Endothelial cell of umbilical vein (primary cell): ENCODE measurements around the gene HINFP. TPM values are rescaled to one million over a fixed set of nuclear protein-coding genes. Genes with fewer than 3 reads are reported as not detected.
"Not testable (repeated sequence)": the region's sequence is repeated elsewhere in the genome, so short reads cannot be mapped to it uniquely, and the experiment has no call there.

Experiments used
- BruUV-seq: library from RNA; stranded (reverse); fragments of 400-500 nt; replicated peaks from 2 replicates; lab custom pipeline; 2021; lab: Mats Ljungman, UMichigan
- CTCF ChIA-PET: fragments of 300-600, 350-600 bp; sonication (Branson Sonifier 250); formaldehyde crosslinking; loops from one replicate; lab custom pipeline; 2021; ENCODE audit warnings: antibody characterized with exemption, inconsistent platforms; lab: Charles Lee
- POLR2A ChIA-PET: fragments of 300-600, 350-600 bp; sonication (Branson Sonifier 250); formaldehyde crosslinking; loops from one replicate; lab custom pipeline; 2021; ENCODE audit warnings: antibody characterized with exemption, inconsistent platforms; lab: Charles Lee
- DNase-seq: peaks from one replicate; pipeline ENCODE4 v3.0.0-alpha.2; 2011; ENCODE audit warnings: low read depth, low spot score
- FAIRE-seq: peaks from 2 replicates; lab custom pipeline; 2011; peaks lifted over from hg19 to GRCh38; lab: Jason Lieb, UNC
- H2AFZ ChIP-seq: 2 replicates; pipeline ENCODE4 v1.6.0; 2012; ENCODE audit warnings: low read depth, low read length, control low read depth, inconsistent platforms
- H3K27ac ChIP-seq: 2 replicates; pipeline ENCODE4 v1.5.1; 2011; ENCODE audit warnings: low read depth, mild to moderate bottlenecking, control low read depth, low read length, moderate library complexity; ENCODE audit not compliant: insufficient read depth
- H3K27me3 ChIP-seq, 2 experiments: 2 replicates each; pipeline versions ENCODE4 v1.6.0 to v1.6.1; 2011; ENCODE audit warnings: low read length in 2 of 2, mixed read lengths in 1 of 2; ENCODE audit not compliant: control insufficient read depth in 2 of 2, insufficient read depth in 2 of 2
- H3K36me3 ChIP-seq, 2 experiments: 2 replicates in 1 of 2; 3 replicates in 1 of 2; pipeline ENCODE4 v1.5.1; 2011; ENCODE audit warnings: low read length in 2 of 2, mild to moderate bottlenecking in 1 of 2, moderate library complexity in 1 of 2; ENCODE audit not compliant: control insufficient read depth in 2 of 2, insufficient read depth in 2 of 2; ENCODE audit errors: extremely low read depth in 1 of 2
- H3K4me1 ChIP-seq: 3 replicates; pipeline ENCODE4 v1.5.1; 2011; ENCODE audit warnings: mild to moderate bottlenecking, low read length; ENCODE audit not compliant: control insufficient read depth, insufficient read depth; ENCODE audit errors: extremely low read depth
- H3K4me2 ChIP-seq: 2 replicates; pipeline ENCODE4 v1.6.1; 2011; ENCODE audit warnings: low read length, control low read depth, mixed read lengths; ENCODE audit not compliant: insufficient read depth
- H3K4me3 ChIP-seq, 3 experiments: fragments of 200-600 bp in 1 of 3; sonication (generic), shearing (Covaris generic) in 1 of 3; replicated peaks in 1 of 3; 2 replicates each; pipeline ENCODE4 v1.5.1; 2011 to 2016; ENCODE audit warnings: control low read depth in 3 of 3, low read length in 3 of 3, mild to moderate bottlenecking in 2 of 3, inconsistent platforms in 1 of 3, low read depth in 1 of 3, moderate library complexity in 1 of 3; ENCODE audit not compliant: insufficient read depth in 1 of 3
- H3K79me2 ChIP-seq: 2 replicates; pipeline ENCODE4 v1.6.0; 2012; ENCODE audit warnings: low read length, inconsistent platforms; ENCODE audit not compliant: control insufficient read depth, insufficient read depth
- H3K9ac ChIP-seq: replicated peaks from 2 replicates; pipeline ENCODE3; 2011; ENCODE audit warnings: low read length, control low read depth; ENCODE audit not compliant: insufficient read depth; ENCODE audit errors: extremely low read depth
- H3K9me1 ChIP-seq: replicated peaks from 3 replicates; pipeline ENCODE4 v1.6.0; 2011; ENCODE audit warnings: mild to moderate bottlenecking, low read length; ENCODE audit not compliant: control insufficient read depth, insufficient read depth; ENCODE audit errors: extremely low read depth
- H3K9me3 ChIP-seq: replicated peaks from 2 replicates; pipeline ENCODE4 v1.5.1; 2012; ENCODE audit warnings: low read length, inconsistent platforms; ENCODE audit not compliant: control insufficient read depth, insufficient read depth
- H4K20me1 ChIP-seq: replicated peaks from 2 replicates; pipeline ENCODE3; 2011; ENCODE audit warnings: mild to moderate bottlenecking, low read length; ENCODE audit not compliant: control insufficient read depth, insufficient read depth; ENCODE audit errors: extremely low read depth
- EZH2 ChIP-seq: IDR thresholded peaks from 2 replicates; pipeline ENCODE4 v1.6.1; 2012; ENCODE audit warnings: borderline replicate concordance, low read depth, mild to moderate bottlenecking, moderate library complexity, low read length, inconsistent platforms; ENCODE audit not compliant: severe bottlenecking
- FOS ChIP-seq: IDR thresholded peaks from 2 replicates; pipeline ENCODE4 v1.6.1; 2011; ENCODE audit warnings: mild to moderate bottlenecking, low read length, moderate library complexity, borderline replicate concordance; ENCODE audit not compliant: insufficient read depth
- JUN ChIP-seq: IDR thresholded peaks from 2 replicates; pipeline ENCODE4 v1.6.1; 2011; ENCODE audit warnings: borderline replicate concordance, low read depth; ENCODE audit not compliant: insufficient read length, insufficient read depth
- MYC ChIP-seq: IDR thresholded peaks from one replicate; pipeline ENCODE4 v1.6.1; 2011; ENCODE audit warnings: mild to moderate bottlenecking, low read depth, low read length
- POLR2A ChIP-seq: IDR thresholded peaks from 2 replicates; pipeline ENCODE4 v1.6.1; 2012; ENCODE audit warnings: low read depth, mild to moderate bottlenecking, control low read depth, low read length
- dilution Hi-C: fragments of 300-500 bp; cut with MboI; formaldehyde crosslinking; loops from one replicate; pipeline ENCODE4 v1.15.0; 2019; ENCODE audit warnings: low sequenced_read_pairs; ENCODE audit not compliant: extremely low pct_ligation_motif_present
- intact Hi-C: fragments of 100-400 bp; cut with micrococcal nuclease; formaldehyde crosslinking; loops from one replicate; pipeline ENCODE4 v1.10.0; 2022
- polyA plus RNA-seq, 4 experiments: library from polyadenylated mRNA; depleted of rRNA in 3 of 4; stranded (reverse) in 3 of 4; unstranded in 1 of 4; fragments of >200 nt; gene quantifications; 2 replicates each; pipeline versions ENCODE4 v1.2.1 to v1.2.3, GENCODE V29; 2011 to 2012; ENCODE audit warnings: missing spikeins in 1 of 4
- total RNA-seq: library from RNA; stranded (reverse); gene quantifications from 2 replicates; pipeline ENCODE4 v1.2.3, GENCODE V29; 2021

HINFP gene
- total and polyA plus RNA-seq, 2 donors (not counting 3 experiments of a cell fraction or from before 2014, with no cell fraction given): 30.8 to 33.4 TPM

DNA sequence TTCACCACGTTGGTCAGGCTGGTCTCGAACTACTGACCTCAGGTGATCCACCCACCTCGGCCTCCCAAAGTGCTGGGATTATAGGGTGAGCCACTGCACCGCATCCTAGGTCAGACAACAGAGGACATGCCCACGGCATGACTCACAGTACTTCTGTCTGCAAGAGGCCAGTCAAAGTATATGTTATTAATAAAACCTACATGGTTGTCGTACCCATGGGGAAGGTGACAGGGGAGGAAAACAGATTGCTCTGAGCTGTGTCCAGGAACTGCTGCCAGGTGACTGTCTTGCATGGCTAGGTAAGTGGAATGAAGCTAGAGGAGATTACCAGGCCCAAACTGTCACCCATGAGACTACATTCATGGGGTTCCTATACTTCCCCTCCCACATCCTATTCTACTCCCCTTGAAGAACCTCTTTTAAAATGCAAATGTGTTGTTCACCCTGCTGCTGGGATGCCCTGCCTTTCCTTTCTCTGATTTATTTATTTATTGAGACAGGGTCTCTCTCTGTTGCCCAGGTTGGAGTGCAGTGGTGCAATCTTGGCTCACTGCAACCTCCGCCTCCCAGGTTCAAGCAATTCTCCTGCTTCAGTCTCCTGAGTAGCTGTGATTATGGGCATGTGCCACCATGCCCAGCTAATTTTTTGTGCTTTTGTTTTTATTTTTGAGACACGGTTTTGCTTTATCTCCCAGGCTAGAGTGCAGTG, 45.1 kb downstream of the HINFP start:
- Histone ChIP-seq H3K4me2 (no peak overlapping the region), H3K27ac (no peak overlapping the region), H3K9ac (no peak overlapping the region), H3K79me2 (no peaks in the 10 kb centered on the region), H3K9me3 (no peaks in the 10 kb centered on the region), H3K4me1 (peaks cover 11% of the 10 kb centered on the region), H4K20me1 (no peaks in the 10 kb centered on the region), H3K9me1 (no peaks in the 10 kb centered on the region), H2AFZ (no peak overlapping the region), H3K27me3 (peaks cover 0 to 1% of the 10 kb centered on the region in 2 experiments), H3K36me3 (no peaks in the 10 kb centered on the region), H3K4me3 (no peak overlapping the region)
- TF ChIP-seq POLR2A (no peak), EZH2 (no peak), FOS (no peak), JUN (no peak), MYC (no peak)
- dilution Hi-C loops: no loop called here
- intact Hi-C loops: no loop called here
- FAIRE-seq (peak; percentile 66), DNase-seq (peak; percentile 32)
- no TSS peak for BruUV-seq
- POLR2A ChIA-PET: no interaction called here
- CTCF ChIA-PET: interaction anchor here (0.6 to 2.1 kb wide), 5 partner anchors 11 to 39 kb away, joined by 3 to 9 read pairs (median 5); partner anchors contain the start of gene ABCG4

DNA sequence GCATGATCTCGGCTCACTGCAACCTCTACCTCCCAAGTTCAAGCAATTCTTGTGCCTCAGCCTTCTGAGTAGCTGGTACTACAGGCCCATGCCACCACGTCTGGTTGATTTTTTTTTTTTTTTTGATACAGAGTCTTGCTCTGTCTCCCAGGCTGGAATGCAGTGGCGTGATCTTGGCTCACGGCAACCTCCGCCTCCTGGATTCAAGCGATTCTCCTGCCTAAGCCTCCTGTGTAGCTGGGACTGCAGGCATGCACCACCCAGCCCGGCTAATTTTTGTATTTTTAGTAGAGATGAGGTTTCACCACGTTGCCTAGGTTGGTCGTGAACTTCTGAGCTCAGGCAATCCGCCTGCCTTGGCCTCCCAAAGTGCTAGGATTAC, 45.7 kb downstream of the HINFP start:
- DNase-seq: not testable (repeated sequence)

More for the DNA sequence above, 45.7 kb downstream of the HINFP start:
- H3K79me2 ChIP-seq, H3K9ac ChIP-seq, H3K4me3 ChIP-seq, intact Hi-C loops, H3K9me3 ChIP-seq, H3K36me3 ChIP-seq, H2AFZ ChIP-seq, FAIRE-seq, H3K9me1 ChIP-seq, H3K27me3 ChIP-seq, BruUV-seq, H3K27ac ChIP-seq, H3K4me2 ChIP-seq, H4K20me1 ChIP-seq, dilution Hi-C loops: not testable (repeated sequence)
- H3K4me1 ChIP-seq: peaks cover 11% of the 10 kb centered on the region
- CTCF ChIA-PET: interaction anchor here (0.6 to 2.1 kb wide), 6 partner anchors 11 to 39 kb away, joined by 3 to 9 read pairs (median 4); partner anchors contain the start of gene ABCG4
- POLR2A ChIA-PET: interaction anchor here (0.6 to 0.7 kb wide), 2 partner anchors 11 to 13 kb away, joined by 4 to 5 read pairs; no protein-coding TSS in a partner anchor
